K562 treated with DMSO at 1 percent for 4 hours (cell line): ENCODE data around the gene INSL3. TPM values are rescaled to one million over a fixed set of nuclear protein-coding genes. Genes with fewer than 3 reads are reported as not detected.

Experiments
- total RNA-seq: library from RNA; unstranded; fragments of 300-600 nt; gene quantifications from 2 replicates; pipeline ENCODE4 v1.2.3, GENCODE V29; 2022; ENCODE audit not compliant: insufficient read depth

Gene INSL3, protein sequence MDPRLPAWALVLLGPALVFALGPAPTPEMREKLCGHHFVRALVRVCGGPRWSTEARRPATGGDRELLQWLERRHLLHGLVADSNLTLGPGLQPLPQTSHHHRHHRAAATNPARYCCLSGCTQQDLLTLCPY
- total RNA-seq = not detected in 2 replicates

GRCh38 chr19:17821190-17821589 lies at the start of gene INSL3:
Gene INSL3, minus strand, starts transcription at chr19:17821519. Its CDS starts 13 bp downstream, at chr19:17821506.

DNA sequence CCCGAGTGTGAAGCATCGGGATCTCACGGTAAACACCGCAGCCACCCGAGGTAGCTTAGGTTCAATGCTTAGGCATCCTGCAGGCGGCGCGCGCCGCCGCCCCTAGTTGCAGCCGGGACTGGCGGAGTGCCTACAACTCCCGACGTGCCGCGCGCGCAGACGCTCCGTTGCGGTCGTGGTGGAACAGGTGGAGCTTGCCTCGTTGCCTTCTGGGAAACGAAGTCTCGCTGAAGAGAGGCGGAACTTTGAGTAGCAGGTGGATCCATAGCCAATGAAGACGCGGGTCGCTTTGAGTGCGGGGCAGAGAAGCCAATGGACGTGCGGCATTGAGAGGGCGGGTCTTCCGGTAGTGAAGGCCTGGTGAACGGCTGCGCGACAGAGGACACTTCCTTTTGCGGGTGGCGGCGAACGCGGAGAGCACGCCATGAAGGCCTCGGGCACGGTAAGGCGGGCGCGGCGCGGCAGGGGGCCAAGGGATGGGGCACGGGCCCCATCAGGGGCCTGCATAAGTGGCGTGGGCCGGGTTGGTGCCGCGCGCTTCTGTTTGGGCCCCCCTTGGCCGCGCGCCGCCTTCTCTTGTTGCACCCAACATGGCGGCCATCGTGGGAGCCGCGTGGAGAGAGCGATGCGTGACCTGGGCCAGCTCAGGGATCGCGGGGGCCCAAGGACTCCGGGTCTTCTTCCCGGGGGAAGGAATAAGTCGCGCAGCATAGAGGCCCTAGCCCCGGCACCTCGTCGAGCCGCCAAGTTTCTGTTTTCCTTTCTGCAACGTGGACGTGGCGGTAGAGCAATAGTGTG lies 38.4 kb upstream of the INSL3 start, which contains the start of gene RPL18A:
Gene RPL18A, plus strand, starts transcription at position 378 of the 798 bp plus-strand sequence. Its CDS starts 47 bp downstream, at position 425.

GRCh38 chr19:17847538-17848366 lies 26.4 kb upstream of the INSL3 start, which contains the start of gene JAK3:
Gene JAK3, minus strand, starts transcription at chr19:17847982. Its CDS starts 3,565 bp downstream, at chr19:17844417.

DNA sequence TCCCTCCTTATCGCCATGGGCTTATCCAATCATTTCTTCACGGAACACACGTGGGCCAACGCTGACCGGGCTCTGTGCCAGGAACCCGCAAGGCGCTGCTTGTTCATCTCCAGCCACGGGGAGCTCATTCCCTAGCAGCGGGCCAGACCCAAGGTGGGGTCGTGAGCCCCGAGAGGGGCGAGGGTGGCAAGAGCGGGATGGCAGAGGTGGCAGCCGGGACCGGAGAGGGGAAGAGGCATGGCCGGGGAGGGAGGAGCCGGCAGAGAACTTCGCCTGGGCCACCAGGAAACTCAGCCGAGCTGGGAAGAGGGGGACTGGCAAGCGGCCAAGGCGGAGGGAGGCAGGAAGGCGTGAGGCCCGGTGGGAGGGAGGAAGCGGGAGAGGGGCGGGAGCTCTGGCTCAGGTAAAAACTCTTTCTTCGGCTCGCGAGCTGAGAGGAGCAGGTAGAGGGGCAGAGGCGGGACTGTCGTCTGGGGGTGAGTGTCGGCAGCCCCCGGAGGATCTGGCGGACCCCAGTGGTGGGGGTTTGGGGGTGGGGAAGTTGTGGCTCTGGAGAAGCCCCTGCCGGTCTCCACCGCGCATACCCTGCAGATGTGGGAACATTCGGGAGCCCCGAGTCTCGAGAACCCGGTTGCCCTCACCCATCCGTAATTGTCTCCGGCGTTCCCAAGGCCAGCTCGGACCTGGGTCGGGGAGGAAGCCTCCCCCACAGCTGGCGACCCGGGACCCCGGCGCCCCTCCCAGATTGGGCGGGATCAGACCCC lies 26.4 kb downstream of the INSL3 start, which contains the start of gene B3GNT3:
Gene B3GNT3, plus strand, starts transcription at position 408 of the 764 bp plus-strand sequence. CDS start 12,670 bp downstream, outside the sequence.

Other genes starting within 250 kb of the INSL3 start
- gene UNC13A, start 133.2 kb downstream of the INSL3 start, total RNA-seq = 0.15 and 0.85 TPM in 2 replicates
- 57.8 and 66.7 TPM in 2 replicates for gene MAP1S, start 102.0 kb downstream of the INSL3 start, total RNA-seq
- 38.8 TPM in 2 replicates for gene FCHO1, start 70.0 kb downstream of the INSL3 start, total RNA-seq
- not detected in 2 replicates for gene B3GNT3, start 26.4 kb downstream of the INSL3 start, total RNA-seq
- gene JAK3, start 26.5 kb upstream of the INSL3 start, total RNA-seq = not detected in 2 replicates
- 7,984 and 8,621 TPM in 2 replicates for gene RPL18A, start 38.4 kb upstream of the INSL3 start, total RNA-seq
- gene SLC5A5, start 50.4 kb upstream of the INSL3 start, total RNA-seq = 0.16 TPM in 1 of 2 replicates, not detected in the other
- 116 TPM in 2 replicates for gene CCDC124, start 111.5 kb upstream of the INSL3 start, total RNA-seq
- 10.3 and 19.9 TPM in 2 replicates for gene KCNN1, start 145.6 kb upstream of the INSL3 start, total RNA-seq
- 27.4 and 31.6 TPM in 2 replicates for gene ARRDC2, start 186.7 kb upstream of the INSL3 start, total RNA-seq